GM19468 (cell line): ENCODE data around the gene DHX40.
"Not testable (repeated sequence)": the region's sequence is repeated elsewhere in the genome, so short reads cannot be mapped to it uniquely, and the experiment has no call there.

Source experiments
- ATAC-seq: cut with Tn5 transposase; IDR thresholded peaks from one replicate; pipeline ENCODE4 v1.9.1; 2021; ENCODE audit warnings: mild to moderate bottlenecking, moderate library complexity, moderate number of reproducible peaks; ENCODE audit not compliant: unreplicated experiment; ENCODE audit errors: extremely low read depth

DHX40 gene, protein sequence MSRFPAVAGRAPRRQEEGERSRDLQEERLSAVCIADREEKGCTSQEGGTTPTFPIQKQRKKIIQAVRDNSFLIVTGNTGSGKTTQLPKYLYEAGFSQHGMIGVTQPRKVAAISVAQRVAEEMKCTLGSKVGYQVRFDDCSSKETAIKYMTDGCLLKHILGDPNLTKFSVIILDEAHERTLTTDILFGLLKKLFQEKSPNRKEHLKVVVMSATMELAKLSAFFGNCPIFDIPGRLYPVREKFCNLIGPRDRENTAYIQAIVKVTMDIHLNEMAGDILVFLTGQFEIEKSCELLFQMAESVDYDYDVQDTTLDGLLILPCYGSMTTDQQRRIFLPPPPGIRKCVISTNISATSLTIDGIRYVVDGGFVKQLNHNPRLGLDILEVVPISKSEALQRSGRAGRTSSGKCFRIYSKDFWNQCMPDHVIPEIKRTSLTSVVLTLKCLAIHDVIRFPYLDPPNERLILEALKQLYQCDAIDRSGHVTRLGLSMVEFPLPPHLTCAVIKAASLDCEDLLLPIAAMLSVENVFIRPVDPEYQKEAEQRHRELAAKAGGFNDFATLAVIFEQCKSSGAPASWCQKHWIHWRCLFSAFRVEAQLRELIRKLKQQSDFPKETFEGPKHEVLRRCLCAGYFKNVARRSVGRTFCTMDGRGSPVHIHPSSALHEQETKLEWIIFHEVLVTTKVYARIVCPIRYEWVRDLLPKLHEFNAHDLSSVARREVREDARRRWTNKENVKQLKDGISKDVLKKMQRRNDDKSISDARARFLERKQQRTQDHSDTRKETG

DNA sequence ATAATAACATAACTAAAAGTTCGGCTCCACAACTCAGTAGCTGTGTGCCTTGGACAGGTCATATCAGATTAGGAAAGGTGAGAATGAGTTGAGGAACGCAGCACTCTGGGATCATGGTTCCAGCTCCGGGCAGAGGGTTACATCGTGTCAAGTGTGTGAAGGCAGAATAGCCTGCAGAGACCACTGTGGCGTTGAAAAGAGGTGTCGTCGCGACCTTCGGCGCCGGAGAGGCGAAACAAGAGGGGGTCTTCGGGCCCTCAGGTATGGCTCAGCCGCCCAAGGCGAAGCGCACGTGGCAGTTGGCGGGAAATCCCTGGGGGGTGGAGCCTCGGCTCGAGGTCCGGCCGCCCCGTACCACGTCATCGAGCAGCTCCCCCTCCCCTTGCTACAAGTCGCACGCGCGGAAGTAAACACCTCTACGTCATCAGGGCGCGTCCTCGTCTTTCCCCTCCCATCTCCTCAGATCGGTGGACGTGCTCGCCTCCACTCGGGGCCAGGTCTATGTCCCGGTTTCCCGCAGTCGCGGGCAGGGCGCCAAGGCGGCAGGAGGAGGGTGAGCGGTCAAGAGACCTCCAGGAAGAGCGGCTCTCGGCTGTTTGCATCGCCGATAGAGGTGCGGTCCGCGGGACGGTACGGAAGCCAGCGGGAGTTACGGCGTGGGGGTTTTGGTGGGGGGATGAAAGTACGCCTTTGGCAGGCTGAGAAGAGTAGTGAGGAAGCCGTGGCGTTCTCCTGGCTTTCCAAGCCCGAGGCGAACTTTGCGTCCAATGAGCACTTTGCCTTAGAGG lies at the start of gene DHX40:
Gene DHX40, plus strand, starts transcription at position 440 of the 788 bp plus-strand sequence. Its CDS starts 62 bp downstream, at position 502.
- ATAC-seq, result no peak

DNA sequence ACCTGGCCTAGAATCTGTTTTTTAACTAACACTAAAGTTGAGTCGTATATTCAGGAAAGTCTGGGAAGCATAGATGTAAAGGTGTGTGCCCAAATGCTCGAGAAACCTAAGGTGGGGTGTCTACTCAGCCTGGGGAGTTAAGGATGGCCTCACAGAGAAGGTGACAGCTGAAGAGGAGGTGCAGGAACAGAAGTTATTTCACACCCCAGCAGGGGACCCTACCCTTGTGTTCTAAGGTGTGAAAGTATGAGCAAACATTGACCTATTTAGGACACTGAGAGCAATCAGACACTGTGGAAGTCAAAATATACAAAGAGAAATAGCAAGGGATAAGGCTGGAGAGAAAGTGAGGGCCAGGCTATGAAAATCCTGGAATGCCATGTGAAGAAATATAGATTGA lies 49.0 kb upstream of the DHX40 start:
- ATAC-seq, result no peak

DNA sequence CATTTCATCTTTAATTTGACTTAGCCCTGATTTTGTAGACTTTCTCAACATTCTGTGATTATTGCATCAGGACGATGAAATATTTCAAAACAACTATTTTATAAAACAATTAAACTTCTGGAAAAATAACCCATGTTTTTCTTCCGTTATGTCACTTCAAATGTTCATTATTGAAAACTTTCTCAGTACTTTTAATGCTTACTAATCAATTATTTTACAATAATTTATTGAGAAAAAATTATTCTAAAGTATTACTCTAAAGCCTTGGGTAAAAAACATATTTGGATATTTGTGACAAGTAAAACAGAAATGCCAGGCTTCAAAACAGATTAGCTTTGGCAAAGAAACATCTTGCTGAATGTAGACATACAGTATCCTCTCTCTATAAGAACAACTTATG lies 46.3 kb upstream of the DHX40 start:
- ATAC-seq, result no peak

DNA sequence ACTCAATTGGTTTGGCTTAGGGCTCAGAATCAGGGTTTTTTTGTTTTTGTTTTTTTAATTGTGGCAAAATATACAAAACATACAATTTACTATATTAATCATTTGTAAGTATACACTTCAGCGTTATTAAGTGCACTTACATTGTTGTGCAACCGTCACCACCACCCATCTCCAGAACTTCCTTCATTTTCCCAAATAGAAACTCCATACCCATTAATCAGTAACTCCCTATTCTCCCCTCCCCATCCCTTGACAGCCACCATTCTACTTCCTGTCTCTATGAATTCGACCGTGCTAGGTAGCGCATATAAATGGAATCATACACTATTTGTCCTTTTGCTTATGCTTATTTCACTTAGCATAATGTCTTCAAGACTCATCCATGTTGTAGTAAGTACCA lies 45.2 kb upstream of the DHX40 start:
- ATAC-seq, result no peak

DNA sequence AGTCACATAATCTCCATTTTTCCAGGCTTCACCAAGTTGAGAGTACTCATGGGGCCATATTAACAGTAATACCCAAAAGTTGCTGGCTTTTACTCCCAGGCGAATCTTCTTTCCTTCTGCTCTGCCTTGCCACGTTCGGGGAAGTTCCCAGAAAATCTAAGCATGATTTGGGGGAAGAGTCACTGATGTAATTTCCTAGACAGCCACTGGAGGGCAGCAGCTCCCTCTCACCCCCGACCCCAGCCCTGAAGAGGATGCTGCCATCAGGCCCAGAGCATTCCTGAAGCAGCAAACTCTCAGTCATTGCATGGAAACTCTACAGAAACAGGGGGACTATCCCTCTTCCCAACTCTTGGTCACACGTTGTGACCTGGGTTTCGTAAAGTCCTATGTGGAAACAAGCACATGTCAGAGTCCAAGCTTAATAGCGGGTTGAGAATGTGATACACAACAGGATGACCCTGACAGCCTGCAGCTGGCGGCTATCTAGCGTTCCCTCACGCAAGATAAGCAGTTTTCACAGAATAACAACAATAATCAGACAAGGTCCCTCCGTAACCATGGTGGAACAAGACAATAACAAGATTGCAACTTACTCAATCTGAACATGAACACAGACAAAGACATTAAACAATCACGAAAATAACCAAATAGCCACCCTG lies 43.8 kb upstream of the DHX40 start:
- ATAC-seq, result no peak

DNA sequence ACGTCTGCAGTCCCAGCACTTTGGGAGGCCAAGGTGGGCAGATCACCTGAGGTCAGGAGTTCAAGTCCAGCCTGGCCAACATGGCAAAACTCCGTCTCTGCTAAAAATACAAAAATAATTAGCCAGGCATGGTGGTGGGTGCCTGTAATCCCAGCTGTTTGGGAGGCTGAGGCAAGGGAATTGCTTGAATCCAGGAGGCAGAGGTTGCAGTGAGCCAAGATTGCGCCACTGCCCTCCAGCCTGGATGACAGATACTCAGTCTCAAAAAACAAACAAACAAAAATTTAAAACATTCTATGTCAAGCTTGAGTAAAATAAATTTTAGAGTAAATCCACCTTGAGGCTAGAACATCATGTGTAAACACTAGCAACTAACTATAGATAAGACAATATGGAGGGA lies 40.5 kb upstream of the DHX40 start:
- not testable (repeated sequence) for ATAC-seq

DNA sequence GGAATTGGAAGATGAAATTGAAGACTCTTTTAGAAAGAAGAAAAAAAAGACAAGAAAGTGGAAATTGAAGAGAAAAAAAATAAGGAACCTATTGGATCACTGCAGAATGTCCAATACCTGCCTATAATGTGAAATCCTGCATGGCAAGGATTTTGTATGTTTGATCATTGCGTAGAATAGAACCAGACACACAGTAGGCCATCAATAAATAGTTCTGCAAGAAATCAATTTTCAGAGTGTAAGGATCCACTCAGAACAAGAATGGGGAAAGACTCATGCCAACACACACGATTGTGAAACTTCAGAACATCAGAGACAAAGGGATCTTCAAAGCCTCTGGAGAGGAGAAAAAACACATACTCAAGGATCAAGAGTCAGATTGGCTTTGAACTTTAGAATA lies 39.7 kb upstream of the DHX40 start:
- no peak for ATAC-seq

DNA sequence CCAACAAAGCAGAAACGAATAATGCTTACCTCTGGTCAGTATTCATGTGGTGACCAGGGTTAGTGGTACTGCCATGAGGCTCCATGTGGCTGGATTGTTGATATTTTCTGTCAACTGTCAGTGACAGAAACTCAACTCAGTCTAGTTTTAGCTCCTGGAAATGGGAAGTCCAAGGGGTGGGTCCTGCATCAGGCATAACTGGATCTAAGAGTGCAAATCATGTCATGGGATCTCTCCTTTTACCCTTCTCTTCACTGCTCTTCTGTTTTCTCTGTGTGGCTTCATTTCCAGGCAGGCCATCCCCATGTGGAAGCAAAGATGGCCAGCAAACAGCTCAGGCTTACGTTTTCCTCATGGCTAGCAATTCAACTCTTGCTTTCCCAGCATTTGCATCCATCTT lies 39.0 kb upstream of the DHX40 start:
- no peak for ATAC-seq

DNA sequence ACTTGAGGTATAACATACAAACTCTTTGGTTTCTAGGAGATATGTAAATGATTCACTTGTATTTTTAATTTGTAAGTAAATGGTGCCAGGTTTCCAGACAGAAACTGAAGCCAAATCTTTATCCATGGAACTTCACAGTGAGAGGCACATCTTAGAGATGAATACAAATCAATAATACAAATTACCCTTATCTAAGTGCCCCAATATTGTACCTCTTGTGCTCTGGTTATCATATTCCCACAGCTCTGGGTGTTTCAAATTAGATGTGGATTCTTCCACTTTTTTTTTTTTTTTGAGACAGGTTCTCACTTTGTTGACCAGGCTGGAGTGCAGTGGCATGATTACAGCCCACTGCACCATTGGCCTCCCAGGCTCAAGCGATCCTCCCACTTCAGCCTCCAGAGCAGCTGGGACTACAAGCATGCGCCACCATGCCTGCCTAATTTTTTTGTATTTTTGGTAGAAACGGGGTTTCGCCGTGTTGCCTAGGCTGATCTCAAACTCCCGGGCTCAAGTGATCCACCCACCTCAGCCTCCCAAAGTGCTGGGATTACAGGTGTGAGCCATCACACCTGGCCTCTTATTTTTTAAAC lies 38.0 kb upstream of the DHX40 start:
- no peak for ATAC-seq

DNA sequence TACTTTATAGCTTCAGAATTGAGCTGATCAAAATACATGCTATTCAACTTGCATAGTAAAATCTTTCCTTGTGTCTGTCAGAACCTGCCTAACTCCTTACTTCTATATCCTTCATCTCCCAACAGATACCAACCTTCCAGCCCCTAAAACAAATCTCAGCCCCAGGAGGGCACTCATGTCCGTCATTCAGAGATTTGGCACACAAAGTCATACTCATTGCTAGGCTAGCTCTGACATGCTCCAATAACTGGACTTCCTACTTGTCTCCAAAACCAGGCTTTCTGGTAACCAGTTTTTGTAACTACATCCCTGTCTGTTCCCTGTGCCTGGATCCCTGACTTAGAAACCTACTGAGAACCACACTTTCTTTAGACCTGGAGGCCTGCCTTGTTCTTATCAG lies 37.5 kb upstream of the DHX40 start:
- no peak for ATAC-seq

DNA sequence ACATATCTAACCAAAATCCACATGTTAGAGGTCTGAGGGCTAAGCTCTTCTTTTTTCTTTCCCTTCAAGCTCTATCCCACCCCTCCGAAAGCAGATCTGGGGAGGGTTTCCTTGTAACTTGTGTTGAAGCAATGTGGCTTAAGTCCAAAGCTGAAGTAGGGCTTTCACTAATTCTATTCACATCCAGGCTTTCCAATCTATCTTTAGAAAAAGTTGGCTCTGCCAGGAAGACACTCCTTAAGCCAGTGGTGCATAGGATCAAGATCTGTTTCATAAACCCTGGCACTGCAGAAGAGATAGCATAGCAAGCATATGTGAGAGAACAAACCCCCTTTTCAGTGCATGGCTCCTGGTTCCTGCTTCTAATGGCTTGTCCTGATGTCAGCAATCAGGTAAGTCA lies 34.9 kb upstream of the DHX40 start:
- no peak for ATAC-seq

DNA sequence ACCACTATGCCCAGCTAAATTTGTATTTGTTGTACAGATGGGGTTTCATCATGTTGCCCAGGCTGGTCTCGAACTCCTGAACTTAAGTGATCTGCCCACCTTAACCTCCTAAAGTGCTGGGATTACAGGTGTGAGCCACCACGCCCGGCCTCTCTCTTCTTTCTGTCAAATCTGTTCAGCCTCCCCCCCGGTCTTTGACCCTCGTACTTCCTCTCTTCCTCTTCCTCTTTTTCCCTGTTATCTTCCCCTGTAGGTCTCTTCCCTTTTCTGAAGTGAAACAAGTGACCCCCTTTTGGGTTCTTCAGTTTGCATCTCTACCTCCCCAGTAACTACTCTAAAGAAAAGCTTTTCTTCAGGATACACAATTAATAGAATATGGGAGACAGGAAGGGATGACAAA lies 31.7 kb upstream of the DHX40 start:
- no peak for ATAC-seq

DNA sequence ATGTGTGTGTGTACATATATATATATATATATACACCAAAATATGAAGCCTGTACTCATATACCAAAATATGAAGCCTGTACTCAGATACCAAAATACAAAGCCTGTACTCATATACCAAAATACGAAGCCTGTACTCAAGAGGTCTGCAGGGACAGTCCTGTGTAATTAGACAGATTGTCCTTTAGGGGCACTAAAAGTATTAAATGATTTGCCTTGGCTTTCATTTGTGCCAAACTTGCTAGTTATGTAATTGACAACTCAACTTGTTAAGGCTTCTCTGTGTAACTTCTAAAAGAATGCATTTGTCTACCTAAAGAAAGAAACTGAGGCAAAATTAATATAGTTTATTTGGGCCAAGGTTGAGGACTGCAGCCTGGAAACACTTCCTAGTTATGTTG lies 30.8 kb upstream of the DHX40 start:
- ATAC-seq, result no peak

DNA sequence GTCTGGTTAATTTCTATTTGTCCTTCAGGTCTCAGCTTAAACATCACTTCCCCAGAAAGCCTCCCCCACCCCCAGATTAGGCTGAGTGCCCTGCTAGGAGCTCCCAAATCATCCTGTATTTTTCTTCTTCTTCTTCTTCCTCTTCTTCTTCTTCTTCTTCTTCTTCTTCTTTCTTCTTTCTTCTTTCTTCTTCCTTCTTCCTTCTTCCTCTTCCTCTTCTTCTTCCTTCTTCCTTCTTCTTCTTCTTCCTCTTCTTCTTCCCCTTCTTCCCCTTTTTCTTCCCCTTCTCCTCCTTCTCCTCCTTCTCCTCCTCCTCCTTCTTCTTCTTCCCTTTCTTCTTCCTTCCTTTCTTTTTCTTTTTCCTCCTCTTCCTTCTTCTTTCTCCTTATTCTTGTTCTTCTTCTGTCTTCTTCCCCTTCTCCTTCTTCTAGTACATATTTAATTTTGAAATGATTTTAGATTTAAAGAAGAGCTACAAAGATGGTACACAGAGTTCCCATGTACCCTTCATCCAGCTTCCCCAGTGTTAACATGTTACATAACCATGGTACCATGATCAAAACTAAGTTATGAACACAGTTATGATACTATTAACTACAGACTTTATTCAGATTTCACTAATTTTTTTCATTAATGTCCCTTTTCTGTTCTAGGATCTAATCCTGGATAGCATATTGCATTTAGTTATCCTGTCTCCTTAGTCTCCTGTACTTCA lies 27.1 kb upstream of the DHX40 start:
- ATAC-seq, result no peak

DNA sequence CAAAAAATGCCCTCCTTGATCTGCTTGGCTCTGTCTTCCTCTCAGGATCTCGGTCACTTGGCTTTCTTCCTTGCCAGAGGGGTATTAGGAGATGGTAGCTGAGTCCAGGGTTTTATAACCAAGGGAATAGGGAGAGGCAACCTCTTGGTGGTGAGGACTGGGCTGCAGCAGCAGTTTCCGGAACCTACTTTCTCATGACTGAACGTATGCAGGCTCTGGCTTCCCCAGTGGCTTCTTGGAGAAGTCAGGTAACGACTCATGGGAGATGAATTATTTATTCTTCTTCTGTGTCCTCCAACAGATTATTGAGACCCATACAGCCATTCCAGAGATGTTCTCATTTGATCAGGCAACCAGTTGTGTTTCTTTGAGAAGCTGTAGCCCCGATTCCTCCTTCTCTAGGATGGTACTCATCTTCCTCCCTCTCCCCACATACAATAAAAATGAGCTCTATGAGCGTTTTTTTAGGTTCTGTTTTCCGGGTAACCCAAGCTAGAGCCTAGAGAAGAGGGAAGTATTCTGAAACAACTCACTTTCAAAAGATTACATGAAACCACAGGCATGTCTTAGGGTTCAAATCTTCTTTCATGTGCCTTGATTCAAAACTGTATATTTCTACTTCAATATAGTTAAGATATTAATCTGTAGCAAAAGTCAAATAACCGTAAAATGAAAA lies 22.3 kb upstream of the DHX40 start:
- ATAC-seq, result no peak

DNA sequence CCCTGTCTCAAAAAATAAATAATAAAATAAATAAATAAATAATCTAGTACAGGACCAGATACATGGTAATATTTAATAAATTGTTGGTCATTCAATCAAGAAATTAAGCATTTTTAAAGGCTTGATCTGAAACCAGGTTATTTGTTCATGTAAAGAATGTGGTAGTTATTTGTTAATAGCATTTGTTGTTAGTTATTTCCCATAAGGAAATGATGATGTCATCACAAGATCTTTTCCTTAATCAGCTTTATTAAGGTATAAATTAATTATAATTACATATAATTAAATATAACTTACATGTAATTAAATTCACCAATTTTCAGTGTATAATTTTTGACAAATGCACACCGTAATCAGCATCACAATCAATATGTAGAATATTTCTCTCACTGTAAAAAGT lies 19.5 kb upstream of the DHX40 start:
- ATAC-seq, result no peak

DNA sequence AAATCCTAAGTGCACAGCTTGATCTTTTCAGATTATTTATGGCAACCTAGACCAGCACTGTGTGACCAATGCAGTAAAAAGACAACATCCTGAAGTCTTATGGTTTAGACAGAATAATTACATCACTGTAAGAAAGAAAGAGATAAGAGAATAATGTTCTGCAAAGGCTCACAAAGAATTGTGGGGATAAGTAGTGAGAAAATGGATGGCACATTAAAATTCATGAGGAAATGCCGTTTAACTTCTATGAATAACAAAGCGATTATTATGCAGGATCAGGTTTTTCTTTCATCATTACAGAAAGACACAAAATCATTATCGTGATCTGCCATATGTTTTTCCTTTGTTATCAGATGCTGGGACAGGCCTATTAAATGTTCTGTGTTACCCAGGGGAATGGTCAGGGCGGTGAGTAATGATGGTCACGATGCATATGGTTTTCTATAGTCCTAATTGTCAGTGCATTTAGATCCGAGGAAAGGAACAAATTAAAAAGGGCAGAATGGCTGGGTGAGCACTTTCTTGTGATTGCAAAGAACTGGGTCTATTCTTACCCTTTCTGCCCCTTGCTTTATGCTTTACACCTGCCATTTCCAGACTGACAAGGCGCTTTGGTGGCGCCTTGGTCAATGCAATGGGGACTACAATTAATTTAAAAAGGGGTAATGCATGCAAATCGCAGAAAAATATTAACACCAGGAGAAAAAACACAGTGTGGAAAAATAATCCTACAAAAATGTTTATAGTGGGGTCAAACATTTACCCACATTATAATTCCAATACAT lies 18.1 kb upstream of the DHX40 start:
- no peak for ATAC-seq

DNA sequence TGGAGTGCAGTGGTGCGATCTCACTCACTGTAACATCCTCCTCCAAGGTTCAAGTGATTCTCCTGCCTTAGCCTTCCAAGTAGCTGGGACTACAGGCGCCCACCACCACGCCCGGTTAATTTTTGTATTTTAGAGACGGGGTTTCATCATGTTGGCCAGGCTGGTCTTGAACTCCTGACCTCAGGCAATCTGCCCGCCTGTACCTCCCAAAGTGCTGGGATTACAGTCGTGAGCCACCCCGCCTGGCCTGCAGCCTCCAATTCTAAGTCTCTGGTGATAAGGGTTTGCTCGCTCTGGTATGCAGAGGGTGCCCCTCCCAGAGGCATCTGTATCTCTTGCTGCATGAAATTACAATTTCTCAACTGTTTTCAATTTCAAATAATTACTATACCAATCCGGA lies 16.4 kb upstream of the DHX40 start:
- ATAC-seq, result not testable (repeated sequence)
